ENCODE results near the gene OR4N5.

The OR4N5 gene

GRCh38 chr14:20191396-20191795 lies 52.8 kb downstream of the OR4N5 start:
- peaks cover 29% of the 10 kb centered on the region for H3K9me3 ChIP-seq (ENCODE audit: control insufficient read depth, low read length)
- H3K4me3 ChIP-seq (ENCODE audit: insufficient read depth, low read depth, low read length) = no peak overlapping the region
- H3K27ac ChIP-seq (ENCODE audit: insufficient read depth, low read depth, low read length, poor library complexity, severe bottlenecking) = no peak overlapping the region
- 78 to 81% methylated on average over 3 of the region's 3 CpGs for WGBS, 2 experiments
- no peaks in the 10 kb centered on the region for H3K36me3 ChIP-seq (ENCODE audit: control insufficient read depth, insufficient read depth, low read length)
- no peaks in the 10 kb centered on the region for H3K4me1 ChIP-seq (ENCODE audit: control insufficient read depth, insufficient read depth, low read length)
- H3K27me3 ChIP-seq (ENCODE audit: control insufficient read depth, insufficient read depth, low read length, poor library complexity, severe bottlenecking) = no peaks in the 10 kb centered on the region

GRCh38 chr14:20194101-20194500 lies 55.5 kb downstream of the OR4N5 start:
- peaks cover 22% of the 10 kb centered on the region for H3K9me3 ChIP-seq (ENCODE audit: control insufficient read depth, low read length)
- no peaks in the 10 kb centered on the region for H3K4me1 ChIP-seq (ENCODE audit: control insufficient read depth, insufficient read depth, low read length)
- H3K27me3 ChIP-seq (ENCODE audit: control insufficient read depth, insufficient read depth, low read length, poor library complexity, severe bottlenecking) = no peaks in the 10 kb centered on the region
- no peak overlapping the region for H3K4me3 ChIP-seq (ENCODE audit: insufficient read depth, low read depth, low read length)
- H3K27ac ChIP-seq (ENCODE audit: insufficient read depth, low read depth, low read length, poor library complexity, severe bottlenecking) = no peak overlapping the region
- no peaks in the 10 kb centered on the region for H3K36me3 ChIP-seq (ENCODE audit: control insufficient read depth, insufficient read depth, low read length)
